Effector CD8-positive, alpha-beta T cell (primary cell): ENCODE results near the gene MAGEA2.
"Not testable (repeated sequence)": the region's sequence is repeated elsewhere in the genome, so short reads cannot be mapped to it uniquely, and the experiment has no call there.

Source experiments
- DNase-seq: peaks from one replicate; lab custom pipeline; 2025; lab: John Stamatoyannopoulos, UW

MAGEA2 gene

DNA sequence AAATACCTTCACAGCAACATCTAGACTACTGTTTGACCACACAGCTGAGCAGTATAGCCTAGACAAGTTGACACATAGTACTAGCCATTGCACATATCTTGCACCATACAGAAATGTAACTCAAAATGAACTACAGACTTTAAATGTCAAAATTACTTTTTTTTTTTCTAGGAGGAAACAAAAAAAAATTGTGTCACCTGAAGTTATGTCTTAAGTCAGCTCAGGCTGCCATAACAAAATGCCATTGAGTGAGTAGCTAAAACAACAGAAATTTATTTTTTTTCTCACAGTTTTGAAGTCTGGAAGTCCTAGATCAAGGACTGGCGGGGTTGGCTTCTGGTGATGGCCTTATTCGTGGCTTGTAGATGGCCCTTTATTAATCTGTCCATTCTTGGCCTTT is 44.5 kb downstream of the MAGEA2 start, which contains the start of gene CSAG2:
TSS of gene CSAG2 (minus strand) at position 101 of the 400 bp plus-strand sequence. CDS start 161 bp downstream, outside the sequence.
- not testable (repeated sequence) for DNase-seq

DNA sequence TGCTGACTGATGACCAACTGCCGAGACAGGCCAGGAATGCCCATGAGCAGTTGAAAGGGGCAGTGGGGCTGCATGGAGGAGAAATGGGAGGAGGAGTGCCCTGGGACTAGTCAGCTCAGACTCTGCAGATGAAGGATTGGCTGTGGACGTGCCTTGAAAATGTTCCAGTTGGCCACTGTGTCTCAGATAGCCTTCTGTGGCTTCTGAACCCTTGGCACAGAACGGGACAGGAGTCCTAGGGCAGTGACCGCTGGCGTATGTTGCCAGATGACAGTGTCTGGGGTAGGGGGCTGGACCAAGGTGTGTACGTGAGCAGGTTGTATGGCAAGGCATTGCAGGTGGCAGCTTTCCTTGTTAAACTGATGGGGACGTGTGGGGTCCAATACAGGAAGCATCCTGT is 47.1 kb downstream of the MAGEA2 start:
- not testable (repeated sequence) for DNase-seq

DNA sequence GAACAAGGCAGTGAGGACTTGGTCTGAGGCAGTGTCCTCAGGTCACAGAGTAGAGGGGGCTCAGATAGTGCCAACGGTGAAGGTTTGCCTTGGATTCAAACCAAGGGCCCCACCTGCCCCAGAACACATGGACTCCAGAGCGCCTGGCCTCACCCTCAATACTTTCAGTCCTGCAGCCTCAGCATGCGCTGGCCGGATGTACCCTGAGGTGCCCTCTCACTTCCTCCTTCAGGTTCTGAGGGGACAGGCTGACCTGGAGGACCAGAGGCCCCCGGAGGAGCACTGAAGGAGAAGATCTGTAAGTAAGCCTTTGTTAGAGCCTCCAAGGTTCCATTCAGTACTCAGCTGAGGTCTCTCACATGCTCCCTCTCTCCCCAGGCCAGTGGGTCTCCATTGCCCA is 53.3 kb downstream of the MAGEA2 start:
- not testable (repeated sequence) for DNase-seq
